ENCODE measurements around the gene BBLN.
"Not testable (repeated sequence)": the region's sequence is repeated elsewhere in the genome, so short reads cannot be mapped to it uniquely, and the experiment has no call there.

BBLN gene, protein sequence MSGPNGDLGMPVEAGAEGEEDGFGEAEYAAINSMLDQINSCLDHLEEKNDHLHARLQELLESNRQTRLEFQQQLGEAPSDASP

DNA sequence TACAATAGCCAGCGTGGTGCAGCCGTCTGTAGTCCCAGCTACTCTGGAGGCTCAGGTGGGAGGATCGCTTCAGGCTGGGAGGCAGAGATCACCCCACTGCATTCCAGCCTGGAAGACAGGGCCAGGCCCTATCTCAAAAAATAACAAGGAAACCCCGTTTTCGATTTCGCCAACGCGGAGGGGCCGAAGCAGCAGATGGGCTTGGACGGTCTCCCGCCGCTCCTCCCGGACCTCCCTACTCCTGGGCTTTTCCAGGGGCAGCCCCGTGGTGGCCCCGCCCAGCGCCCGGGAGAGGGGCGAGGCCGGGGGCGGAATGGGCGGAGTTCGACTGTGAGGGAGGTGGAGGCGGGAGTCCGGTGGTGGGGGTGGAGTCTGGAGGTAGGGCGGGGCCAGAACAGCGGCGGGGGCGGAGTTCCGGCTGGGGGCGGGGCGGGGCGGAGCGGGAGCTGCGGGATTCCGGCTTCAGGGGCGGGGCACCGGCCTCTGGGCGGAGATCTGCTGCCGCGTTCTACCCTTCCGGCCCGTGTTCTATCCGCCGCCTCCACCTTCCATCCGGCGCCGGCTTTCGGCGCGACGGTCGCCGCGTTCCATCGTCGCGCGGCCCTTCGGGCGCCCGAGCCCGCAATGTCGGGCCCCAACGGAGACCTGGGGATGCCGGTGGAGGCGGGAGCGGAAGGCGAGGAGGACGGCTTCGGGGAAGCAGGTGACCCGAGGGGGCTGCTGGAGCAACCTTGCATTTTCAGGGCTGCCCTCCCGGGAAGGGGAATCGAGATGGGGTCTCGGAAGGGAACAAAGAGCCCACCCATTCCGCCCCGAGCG is at the start of gene BBLN:
Gene BBLN (plus strand): TSS at position 482 of the 819 bp plus-strand sequence. CDS start 143 bp downstream, at position 625.
- DNase-seq: peak; percentile 94

DNA sequence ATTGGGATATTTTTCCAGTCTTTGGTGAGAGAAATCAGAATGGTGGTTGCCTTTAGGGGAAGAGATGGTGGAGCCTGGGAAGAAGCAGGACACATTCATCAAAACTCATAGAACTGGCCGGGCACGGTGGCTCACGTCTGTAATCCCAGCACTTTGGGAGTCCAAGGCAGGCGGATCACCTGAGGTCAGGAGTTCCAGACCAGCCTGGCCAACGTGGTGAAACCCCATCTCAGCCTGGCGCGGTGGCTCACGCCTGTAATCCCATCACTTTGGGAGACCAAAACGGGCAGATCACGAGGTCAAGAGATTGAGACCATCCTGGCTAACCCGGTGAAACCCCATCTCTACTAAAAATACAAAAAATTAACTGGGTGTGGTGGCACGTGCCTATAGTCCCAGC is 48.3 kb upstream of the BBLN start:
- DNase-seq: not testable (repeated sequence)

DNA sequence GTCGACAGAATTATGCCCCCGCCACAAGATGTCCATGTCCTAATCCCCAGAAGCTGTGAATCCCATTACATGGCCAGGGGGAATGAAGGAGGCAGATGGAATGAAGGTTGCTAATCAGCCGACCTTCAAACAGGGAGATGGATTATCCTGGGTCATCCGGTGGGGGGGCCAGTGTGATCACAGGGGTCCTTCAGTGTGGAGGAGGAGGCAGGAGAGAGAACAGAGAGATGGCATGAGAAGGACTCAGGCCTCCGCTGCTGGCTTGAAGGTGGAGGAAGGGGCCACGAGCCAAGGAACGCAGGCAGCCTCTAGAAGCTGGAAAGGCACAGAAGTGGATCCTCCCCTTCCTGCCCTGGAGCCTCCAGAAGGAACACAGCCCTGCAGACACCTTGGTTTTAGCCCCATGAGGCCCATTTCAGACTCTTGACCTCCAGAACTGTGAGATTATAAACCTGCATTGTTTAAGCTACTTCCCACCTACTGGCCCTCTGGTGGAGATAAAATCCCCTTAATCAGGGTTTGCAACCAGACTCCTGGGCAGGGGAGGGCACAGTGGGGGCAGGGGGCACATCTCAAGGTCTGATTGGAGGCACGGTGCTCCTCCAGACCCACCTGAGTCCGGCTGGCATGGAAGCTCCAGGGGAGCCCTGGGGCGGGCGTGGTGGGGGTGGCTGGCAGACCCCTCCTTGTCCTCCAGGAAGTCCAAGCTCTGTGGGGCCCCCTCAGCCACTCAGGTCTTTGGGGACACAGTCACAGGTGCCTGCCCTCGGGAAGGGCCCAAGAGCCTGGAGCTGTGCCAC is 46.3 kb upstream of the BBLN start:
- no peak for DNase-seq

DNA sequence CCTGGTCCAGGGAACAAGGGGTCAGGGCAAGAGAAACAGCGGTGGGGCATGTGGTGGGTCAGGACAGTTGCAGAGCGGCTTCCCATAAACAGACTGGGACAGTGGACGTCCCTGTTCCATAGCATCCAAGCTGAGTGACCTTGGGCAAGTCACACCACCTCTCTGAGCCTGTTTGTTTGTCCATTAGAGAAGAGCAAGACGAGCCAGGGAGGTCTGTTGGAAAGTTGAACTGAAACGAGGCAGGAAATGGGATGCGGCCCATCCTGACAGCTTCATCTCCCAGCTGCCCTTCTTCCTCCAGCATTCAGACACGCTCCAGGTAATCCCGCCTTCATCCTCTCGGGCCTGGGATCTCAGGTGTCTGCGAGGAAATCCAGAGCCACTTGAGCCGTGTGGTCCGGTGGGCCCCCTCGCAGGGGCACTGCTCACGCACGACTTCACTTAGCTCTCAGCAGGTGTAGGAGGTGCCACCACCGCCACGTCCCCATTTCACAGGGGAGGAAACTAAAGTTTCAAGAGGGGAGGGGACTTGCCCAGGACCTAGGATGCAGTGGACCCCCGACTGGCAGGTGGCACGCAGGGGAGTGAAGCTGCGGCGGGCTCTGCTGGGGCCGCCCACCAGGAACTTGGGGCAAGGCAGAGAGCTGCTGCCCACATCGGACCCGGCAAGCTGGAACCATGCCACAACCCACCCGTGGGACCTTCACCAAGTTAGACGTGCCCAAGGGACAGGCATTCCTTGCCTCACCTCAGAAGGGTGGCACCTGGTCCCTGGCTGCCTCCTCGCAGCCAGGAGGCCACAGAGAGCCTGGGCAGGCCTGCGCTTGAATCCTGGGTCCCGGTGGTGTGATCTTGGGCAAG is 45.5 kb upstream of the BBLN start:
- DNase-seq: no peak

DNA sequence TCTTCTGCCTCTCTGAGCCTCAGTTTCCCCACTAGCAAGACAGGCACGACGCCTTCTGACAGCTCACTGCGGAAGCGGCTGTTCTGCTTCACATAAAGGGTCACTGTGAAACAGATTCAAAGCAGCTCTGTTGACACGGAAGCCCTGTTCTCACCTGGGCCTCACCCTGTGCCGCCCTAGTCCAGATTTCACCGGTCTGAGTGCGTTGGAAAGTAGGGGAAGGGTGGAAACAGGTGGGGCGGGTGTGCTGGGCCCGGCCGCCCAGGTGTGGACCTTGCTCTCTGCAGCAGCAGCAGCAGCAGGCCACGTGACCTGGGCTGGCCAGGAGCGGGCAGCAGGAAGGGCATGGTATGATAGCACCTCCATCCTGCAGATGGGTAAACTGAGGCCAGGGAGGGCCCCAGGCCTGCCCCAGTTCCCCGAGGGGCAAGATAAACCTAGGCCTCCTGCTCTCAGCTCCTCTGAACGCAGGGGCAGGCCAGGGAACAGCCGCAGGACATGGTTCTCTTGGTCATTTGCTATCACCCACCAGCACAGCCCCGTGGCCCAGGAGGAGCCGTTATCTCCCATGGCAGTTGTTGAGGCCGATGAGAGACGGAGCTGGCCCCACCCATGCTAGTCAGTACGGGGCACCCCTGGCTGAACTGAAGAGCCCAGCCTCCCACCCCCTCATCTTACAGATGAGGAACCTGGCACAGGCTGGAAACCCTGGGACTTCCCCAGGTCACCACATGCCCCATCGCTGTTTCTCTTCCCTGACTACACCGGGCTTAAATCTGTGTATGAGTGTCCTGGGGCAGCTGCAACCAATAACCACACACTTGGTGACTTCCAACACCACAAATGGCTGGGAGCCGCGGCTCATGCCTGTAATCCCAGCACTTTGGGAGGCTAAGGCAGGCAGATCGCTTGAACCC is 44.6 kb upstream of the BBLN start:
- DNase-seq: no peak

DNA sequence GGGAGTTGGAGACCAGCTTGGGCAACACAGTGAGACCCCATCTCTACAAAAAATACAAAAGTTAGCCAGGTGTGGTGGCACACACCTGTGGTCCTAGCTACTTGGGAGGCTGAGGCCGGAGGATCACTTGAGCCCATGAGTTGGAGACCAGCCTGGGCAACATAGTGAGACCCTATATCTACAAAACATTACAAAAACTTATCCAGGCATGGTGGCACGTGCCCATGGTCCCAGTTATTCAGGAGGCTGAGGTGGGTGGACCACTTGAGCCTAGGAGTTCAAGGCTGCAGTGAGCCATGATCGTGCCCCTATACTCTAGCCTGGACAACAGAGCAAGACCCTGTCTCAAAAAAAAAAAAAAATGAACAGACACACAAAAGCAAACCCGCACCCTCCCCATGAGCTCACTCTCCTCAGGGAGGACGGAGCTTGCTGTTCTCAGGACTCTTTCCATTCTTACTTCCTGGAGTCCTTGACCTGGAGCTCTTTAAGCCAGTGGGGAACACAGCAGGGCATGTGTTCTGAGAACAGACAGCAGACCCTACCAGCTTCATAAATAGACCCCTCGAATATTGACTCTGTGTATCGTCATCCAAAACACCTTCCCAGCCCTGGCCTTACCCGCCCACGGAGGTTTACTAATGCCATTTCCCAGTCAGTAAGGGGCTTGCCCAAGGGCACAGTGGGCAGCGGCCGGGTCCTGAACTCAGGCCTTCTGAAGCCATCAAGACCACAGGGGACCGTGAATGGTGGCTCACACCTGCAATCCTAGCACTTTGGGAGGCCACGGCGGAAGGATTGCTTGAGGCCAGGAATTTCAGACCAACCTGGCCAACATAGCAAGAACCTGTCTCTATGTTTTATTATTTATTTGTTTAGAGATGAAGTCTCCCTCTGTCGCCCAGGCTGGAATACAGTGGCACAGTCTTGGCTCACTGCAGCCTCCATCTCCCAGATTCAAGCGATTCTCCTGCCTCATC is 43.7 kb upstream of the BBLN start:
- no peak for DNase-seq

DNA sequence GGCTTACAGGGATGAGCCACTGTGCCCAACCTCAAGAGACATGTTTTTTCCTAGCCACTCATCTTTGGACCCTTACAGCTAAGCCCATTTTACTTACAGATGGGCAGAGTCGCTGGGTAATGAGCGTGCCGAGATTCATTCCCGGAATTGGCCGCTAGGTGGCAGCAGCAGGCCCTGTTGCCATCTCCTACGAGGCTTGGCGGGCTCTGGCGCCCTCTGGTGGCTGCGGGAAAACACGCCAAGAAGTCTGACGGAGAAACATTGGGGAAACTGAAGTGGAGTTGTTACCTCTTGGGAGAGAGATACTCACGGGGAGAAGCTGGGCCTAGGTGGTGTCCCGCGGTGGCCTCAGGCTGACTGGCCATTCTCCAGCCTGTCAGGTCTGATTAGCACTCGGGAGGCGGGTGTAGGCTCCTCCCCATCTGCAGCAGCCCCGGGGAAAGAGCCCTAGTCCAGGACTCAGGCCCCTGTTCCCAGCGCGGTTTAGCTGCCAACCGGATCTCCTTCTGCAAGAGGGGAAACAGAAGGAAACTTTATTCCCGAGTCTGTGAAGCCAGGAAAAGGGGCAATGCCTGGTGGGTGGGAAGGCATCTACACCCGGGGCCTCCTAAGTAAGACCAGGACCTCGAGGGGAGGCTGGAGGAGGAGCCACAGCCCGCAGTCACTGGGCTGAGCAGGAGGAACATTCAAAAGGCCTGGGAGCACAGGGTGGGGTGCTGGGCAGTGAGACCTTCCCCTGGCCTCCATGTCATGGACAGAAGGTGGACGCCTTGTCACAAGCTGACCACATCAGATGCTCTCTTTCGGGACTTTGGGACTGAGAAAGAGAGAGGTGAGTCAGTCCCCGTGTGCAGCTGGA is 42.2 kb upstream of the BBLN start:
- DNase-seq: peak; percentile 98

DNA sequence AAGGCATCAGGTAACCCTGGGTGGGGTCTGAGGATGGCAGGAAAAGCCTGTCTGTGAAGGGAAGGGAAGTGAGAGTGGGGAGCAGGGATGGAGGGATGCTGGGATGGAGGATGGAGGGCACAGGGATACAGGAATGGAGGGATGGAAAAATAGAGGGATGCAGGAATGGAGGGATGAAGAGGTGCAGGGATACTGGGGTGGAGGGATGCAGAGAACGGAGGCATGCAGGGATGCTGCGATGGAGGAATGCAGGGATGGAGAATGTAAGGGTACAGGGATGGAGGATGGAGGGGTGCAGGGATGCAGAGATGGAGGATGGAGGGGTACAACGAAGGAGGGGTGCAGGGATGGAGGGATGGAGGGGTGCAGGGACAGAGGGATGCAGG is 41.6 kb upstream of the BBLN start:
- no peak for DNase-seq

DNA sequence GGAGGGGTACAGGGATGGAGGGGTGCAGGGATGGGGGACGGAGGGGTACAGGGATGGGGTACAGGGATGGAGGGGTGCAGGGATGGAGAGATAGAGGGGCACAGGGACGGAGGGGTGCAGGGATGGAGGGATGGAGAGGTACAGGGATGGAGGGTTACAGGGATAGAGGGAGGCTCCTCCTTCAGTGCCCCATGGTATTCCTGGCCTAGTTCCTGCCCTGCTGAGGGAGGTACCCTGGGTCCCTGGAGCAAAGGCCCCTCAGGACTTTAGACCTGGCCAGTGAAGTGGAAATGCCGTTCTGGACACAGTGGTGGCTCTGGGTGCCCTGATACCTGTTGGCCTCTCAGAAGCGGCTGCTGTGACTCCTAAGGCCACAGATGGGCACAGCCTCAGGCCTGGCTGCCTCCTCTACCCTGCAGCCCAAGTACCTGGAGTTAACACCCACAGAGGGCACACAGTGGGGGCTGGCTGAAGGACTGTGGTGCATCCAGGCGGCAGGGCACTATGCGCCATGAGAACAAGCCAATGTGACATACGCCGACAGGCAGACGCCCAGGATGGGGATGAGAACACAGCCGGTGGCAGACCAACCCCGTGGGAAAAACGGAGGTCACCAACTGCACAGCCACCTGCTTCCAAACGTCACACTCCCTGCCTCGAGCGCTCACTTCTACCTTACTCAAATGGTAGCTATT is 40.9 kb upstream of the BBLN start:
- DNase-seq: no peak

DNA sequence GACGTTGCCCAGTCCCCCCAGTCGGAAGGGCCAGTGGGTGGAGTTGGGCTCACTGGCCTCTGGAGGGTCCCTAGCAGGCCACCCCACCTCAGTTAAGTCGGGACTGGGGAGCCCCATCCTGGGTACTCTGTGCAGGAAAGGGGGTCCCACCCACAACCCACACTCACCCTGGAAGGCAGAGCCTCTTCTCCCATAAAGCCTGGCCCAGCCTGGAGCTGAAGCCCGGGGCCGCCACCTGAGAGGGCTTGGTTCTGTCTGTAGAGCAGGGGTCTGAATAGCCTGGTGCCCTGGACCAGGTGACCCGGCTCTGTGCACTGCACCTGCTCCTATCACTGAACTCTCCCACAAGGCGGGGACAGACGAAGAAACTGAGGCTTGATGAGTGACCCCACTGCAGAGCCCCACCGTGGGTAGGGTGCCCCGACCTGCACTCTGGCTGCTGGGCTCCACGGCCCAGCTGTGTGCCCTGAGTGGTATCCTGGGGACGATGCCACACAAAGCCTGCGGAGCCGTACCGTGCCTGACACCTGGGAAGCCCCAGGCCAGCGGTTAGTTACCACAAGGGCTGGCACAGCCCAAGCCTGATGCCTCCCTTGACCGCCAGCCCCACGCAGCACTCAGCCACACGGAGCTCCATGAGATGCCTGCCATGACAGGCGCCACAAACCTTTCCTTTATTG is 39.9 kb upstream of the BBLN start:
- DNase-seq: no peak

DNA sequence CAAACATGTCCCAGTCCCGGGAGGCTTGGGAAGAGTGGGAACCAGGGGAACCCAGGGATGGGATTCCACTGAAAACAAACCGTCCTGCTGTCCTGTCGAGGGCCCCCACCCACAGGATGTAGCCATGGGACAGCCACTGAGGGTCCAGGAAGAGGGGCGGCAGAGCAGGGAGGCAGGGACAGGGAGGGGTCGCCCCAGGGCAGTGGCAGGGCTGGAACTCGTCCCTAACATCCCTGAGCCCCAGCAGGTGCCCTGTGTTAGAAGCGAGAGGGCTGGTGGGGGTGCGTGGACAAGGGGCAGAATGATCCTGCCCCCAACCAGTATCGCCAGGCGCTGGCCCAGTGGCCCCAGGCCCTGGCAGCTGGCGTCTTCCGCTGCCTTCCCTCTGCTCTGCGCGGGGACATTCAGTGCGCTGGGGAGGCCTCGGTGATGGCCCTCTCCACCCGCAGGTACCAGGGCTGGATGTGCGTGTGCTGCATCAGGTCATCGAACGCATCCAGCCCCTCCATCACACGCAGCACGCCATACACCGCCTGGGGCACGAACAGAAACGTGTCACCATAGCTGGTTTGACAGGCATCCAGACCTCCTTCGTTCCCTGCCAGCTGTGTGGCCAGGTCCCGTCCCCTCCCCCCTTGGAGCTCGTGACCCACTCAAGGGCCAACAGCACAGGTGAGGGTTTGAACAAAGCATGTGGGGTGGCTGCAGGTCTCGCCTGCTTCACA is 39.2 kb upstream of the BBLN start:
- DNase-seq: no peak

DNA sequence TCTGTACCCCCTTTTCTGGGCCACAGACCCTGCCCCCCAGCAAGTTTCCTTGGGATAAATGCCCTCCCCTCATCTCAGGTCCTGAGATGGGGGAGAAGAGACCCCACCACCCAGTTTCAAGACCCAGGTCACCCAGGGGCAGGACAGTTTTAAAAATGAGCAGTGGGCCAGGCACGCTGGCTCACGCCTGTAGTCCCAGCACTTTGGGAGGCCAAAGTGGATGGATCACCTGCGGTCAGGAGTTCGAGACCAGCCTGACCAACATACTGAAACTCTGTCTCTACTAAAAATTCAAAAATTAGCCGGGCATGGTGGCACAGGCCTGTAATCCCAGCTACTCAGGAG is 38.6 kb upstream of the BBLN start:
- DNase-seq: no peak

DNA sequence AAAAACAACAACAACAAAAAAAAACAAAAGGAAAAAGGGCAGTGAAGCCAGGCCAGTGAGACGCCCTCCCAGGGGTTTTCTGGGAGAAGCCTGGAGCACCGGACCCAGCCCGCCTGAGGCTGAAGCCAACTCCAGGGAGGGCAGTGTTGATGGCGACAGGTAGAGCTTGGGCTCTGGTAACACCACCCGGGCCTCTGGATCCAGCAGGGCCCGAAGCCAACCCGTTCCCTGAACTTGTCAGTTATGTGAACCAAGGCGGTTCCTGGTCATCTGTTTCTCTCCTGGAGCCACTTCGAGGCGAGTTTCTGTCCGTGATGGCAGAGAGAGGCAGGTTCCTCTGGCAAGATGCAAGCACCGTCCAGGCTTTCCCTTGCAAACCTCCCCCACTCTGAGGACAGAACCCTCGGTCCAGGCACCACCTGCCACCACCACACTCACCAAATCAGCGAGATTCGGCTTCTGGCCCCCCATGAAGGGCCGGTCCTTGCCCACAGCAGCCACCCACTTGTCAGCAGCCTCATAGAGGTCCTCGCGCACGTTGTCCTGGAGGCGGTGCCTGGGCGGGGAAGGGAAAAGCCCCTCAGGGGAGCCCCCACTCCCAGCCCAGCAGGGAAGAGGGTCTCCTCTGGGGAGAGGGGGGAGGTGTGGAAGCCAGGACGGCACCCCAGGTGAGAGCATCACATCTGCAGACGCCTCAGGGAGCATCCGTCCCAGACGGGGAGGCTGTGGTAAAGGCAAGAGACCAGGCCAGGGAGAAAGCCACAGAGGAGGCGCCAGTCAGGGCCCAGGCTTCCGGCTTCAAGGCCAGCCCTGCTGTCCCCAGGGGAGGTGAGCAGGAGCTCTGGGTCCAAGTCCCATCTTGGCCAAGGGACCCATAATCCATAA is 37.9 kb upstream of the BBLN start:
- DNase-seq: no peak

DNA sequence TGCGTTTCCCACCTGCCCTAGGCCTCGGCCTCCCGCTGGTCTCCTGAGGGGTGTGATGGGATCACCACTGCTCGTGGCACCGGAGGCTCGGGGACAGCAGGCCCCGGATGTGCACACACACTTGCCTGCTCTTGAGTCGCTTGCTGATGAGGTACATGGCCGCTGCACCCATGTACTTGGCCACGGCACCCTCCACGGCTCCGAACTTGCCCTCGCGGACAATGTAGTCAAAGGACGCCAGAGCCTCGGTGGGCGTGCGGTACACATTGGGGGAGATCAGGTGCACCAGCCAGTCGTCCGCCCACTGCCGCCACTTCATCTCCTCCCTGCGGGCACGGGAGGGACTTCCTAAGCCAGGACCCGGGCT is 37.3 kb upstream of the BBLN start:
- DNase-seq: no peak

DNA sequence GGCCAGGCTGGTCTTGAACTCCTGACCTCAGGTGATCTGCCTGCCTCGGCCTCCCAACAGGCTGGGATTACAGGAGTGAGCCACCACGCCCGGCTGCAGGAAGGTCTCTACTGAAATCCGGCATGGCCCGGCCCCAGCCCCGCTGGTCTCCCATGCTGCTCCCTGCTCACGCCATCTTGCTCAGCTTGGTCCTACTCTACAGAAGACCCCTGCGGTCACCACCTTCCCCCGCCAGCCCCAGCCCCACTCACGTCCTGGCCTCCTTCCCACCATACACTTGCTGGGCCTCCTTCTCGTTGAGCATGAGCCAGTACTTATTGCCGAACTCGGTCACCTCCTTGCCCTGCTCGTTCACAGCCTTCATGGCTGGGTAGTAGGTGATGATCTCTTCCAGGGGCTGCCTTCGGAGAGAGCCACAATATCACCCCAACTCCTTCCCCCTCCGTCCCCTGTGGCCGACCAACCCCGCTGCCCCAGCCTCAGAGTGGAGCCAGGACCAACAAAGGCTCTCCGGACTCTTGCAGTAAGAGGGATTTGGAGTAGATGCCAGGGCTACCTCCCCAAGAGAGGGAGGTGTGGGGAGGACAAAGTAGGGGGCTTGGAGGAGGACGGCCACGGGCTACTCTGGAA is 36.5 kb upstream of the BBLN start:
- no peak for DNase-seq

DNA sequence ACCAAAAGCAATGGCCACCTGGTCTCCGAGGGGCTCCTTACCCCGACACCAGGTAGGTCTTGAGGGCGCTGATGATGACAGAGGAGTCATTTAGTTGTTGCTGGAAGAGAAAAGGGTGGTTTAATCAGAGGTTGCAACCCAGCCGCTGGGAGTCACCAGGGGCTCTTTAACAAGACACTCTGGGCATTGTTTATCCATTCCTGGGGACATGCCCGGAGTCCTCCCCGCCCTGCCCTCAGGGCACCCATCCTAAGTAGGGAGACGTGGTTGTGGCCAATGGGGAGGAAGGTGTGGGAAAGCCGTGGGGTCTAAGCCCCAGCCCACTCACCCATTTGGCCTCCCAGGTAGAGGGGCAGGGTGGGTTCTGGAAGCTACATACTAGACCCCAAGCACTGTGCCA is 35.6 kb upstream of the BBLN start:
- no peak for DNase-seq
